ENCODE data around the gene AKAP13. TPM values are rescaled to one million over a fixed set of nuclear protein-coding genes. Genes with fewer than 3 reads are reported as not detected.

AKAP13 gene
- total RNA-seq, 6 donors from 2014 or later, result 329 to 1,278 (median 748) TPM

GRCh38 chr15:85456798-85457197, 76.4 kb downstream of the AKAP13 start:
- ATAC-seq (ENCODE audit: low FRiP score in 2 of 2), result no peak
- H3K27ac ChIP-seq, result no peak overlapping the region
- DNase-seq, result no peak
- WGBS, 2 donors, result 94 to 95% methylated on average over 3 of the region's 3 CpGs
- no peak for TF ChIP-seq EP300 (IDR thresholded peaks at IDR 0.05)
- no peak for TF ChIP-seq POLR2AphosphoS5 (IDR thresholded peaks at IDR 0.05)
- no peak for TF ChIP-seq POLR2A (IDR thresholded peaks at IDR 0.05)
- no peak for TF ChIP-seq CTCF (IDR thresholded peaks at IDR 0.05)
- no peaks in the 10 kb centered on the region for H3K27me3 ChIP-seq
- no peak overlapping the region for H3K4me3 ChIP-seq
- H3K9me3 ChIP-seq, result no peaks in the 10 kb centered on the region
- H3K4me1 ChIP-seq, result peaks cover 0 to 16% (median 12%) of the 10 kb centered on the region in 4 donors
- no peaks in the 10 kb centered on the region for H3K36me3 ChIP-seq

DNA sequence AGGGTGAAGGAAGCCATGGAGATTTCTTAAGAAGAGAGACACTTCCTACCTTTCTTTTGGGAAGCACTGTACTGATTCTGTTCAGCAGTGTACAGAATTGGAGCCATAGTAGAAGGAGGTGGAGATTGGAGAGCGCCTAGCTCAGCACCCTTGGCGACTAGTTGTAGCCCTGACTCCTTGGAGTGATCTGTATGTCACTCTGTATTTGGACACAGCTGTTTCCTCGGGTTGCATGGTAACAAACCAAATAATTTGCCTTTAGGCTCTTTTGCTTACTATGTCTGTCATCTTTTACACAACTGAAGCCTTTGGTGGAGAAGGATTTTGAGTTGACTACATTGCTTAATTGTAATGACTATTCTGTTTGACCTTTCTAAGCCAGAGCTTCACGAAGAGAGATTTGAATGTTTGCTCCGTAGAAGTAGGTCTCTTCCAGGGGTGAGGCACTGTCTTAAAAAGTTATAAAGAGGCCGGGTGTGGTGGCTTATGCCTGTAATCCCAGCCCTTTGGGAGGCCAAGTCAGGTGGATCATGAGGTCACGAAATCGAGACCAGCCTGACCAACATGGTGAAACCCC, 77.1 kb downstream of the AKAP13 start:
- Histone ChIP-seq H3K27me3 (no peaks in the 10 kb centered on the region), H3K36me3 (no peaks in the 10 kb centered on the region), H3K4me1 (peaks cover 0 to 17% (median 12%) of the 10 kb centered on the region in 4 donors), H3K27ac (no peak overlapping the region), H3K9me3 (no peaks in the 10 kb centered on the region), H3K4me3 (no peak overlapping the region)
- DNase-seq (no peak), ATAC-seq (ENCODE audit: low FRiP score in 2 of 2) (peak in 1 of 2 donors; percentile 39)
- no peak for TF ChIP-seq CTCF (IDR thresholded peaks at IDR 0.05)
- TF ChIP-seq POLR2AphosphoS5 (IDR thresholded peaks at IDR 0.05), result no peak
- no peak for TF ChIP-seq POLR2A (IDR thresholded peaks at IDR 0.05)
- no peak for TF ChIP-seq EP300 (IDR thresholded peaks at IDR 0.05)
- WGBS, 2 donors, result 89 to 90% methylated on average over 8 of the region's 8 CpGs

GRCh38 chr15:85458764-85459163, 78.4 kb downstream of the AKAP13 start:
- ATAC-seq (ENCODE audit: low FRiP score in 2 of 2) (no peak), DNase-seq (no peak)
- peaks cover 0 to 21% (median 7%) of the 10 kb centered on the region in 4 donors for H3K4me1 ChIP-seq
- H3K27me3 ChIP-seq, result no peaks in the 10 kb centered on the region
- H3K4me3 ChIP-seq, result no peak overlapping the region
- no peaks in the 10 kb centered on the region for H3K36me3 ChIP-seq
- TF ChIP-seq POLR2A (IDR thresholded peaks at IDR 0.05), result no peak
- no peak for TF ChIP-seq EP300 (IDR thresholded peaks at IDR 0.05)
- TF ChIP-seq POLR2AphosphoS5 (IDR thresholded peaks at IDR 0.05), result no peak
- TF ChIP-seq CTCF (IDR thresholded peaks at IDR 0.05), result no peak
- H3K9me3 ChIP-seq, result no peaks in the 10 kb centered on the region
- no peak overlapping the region for H3K27ac ChIP-seq
- WGBS, 2 donors, result 95 to 97% methylated on average over 2 of the region's 2 CpGs

GRCh38 chr15:85462029-85462428, 81.6 kb downstream of the AKAP13 start:
- DNase-seq (no peak), ATAC-seq (ENCODE audit: low FRiP score in 2 of 2) (no peak)
- Histone ChIP-seq H3K4me1 (peaks cover 3 to 22% (median 10%) of the 10 kb centered on the region in 4 donors), H3K27ac (no peak overlapping the region), H3K9me3 (no peaks in the 10 kb centered on the region), H3K27me3 (no peaks in the 10 kb centered on the region), H3K36me3 (no peaks in the 10 kb centered on the region), H3K4me3 (no peak overlapping the region)
- TF ChIP-seq POLR2A (IDR thresholded peaks at IDR 0.05) (no peak), EP300 (IDR thresholded peaks at IDR 0.05) (no peak), CTCF (IDR thresholded peaks at IDR 0.05) (no peak), POLR2AphosphoS5 (IDR thresholded peaks at IDR 0.05) (no peak)

- ATAC-seq (ENCODE audit: low FRiP score in 2 of 2) (no peak), DNase-seq (no peak)
- WGBS, 2 donors, result 92 to 93% methylated on average over 4 of the region's 4 CpGs
- no peaks in the 10 kb centered on the region for H3K9me3 ChIP-seq
- TF ChIP-seq CTCF (IDR thresholded peaks at IDR 0.05), result no peak
- TF ChIP-seq EP300 (IDR thresholded peaks at IDR 0.05), result no peak
- TF ChIP-seq POLR2AphosphoS5 (IDR thresholded peaks at IDR 0.05), result no peak
- no peak for TF ChIP-seq POLR2A (IDR thresholded peaks at IDR 0.05)
- H3K27ac ChIP-seq, result no peak overlapping the region
- no peaks in the 10 kb centered on the region for H3K36me3 ChIP-seq
- H3K27me3 ChIP-seq, result no peaks in the 10 kb centered on the region
- H3K4me1 ChIP-seq, result peaks cover 3 to 22% (median 10%) of the 10 kb centered on the region in 4 donors
- no peak overlapping the region for H3K4me3 ChIP-seq
Observed at GRCh38 chr15:85463276-85463892, 83.0 kb downstream of the AKAP13 start.
